ENCODE data around the gene KCNH6.

Gene KCNH6

DNA sequence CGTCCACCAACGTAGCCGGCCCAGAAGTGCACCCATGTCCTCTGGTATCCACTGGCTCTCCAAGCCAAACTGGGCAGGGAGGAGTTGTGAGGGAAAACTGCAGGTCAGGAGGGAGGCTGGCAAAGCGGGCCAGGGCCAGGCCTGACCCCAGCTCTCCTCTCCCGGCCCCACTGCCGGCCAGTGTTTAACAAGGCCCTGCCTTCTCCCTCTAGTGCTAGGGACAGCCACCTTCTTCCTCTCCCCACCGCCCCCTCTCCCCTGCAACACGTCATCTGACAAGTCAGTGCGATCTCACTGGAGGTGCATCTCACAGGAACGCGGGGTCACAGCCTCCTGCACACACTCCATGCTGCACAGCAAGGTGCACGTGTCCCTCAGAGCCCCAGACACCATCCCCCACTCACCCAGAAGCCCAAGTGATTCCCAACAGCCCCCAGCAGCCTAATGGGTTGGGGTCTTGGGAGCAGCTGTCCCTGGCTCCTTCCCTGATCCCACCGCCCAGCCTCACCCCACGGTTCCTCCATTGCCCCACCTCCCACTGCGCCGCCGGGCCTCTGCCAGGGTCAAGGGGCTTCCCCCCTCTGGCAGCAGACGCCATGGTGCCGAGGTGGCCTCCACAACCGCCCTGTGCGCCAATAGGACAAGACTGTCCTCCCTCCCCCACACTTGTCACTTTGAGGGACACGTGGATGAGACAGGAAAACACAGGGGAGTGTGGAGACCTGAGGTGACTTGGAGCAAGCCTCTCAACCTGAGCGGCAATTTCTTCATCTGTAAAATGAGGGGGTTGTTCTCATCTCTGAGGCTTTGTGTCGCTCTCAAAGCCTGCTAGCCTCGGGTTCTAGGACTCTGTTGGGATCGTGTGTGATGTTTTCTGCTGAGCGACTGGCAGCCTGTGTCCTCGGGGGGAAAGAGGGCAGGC is 47.4 kb upstream of the KCNH6 start:
- Histone ChIP-seq H3K79me2 (ENCODE audit: insufficient read depth, low read length) (no peaks in the 10 kb centered on the region), H3K9ac (ENCODE audit: low read depth, low read length, poor library complexity, severe bottlenecking) (peak overlapping the region; percentile 67), H3K36me3 (ENCODE audit: insufficient read depth, low read length) (no peaks in the 10 kb centered on the region), H3K9me2 (replicated peaks; ENCODE audit: low read depth, low read length) (no peaks in the 10 kb centered on the region), H3K4me3 (ENCODE audit: low read length, poor library complexity, severe bottlenecking) (peak overlapping the region; percentile 83), H3F3A (ENCODE audit: low read depth) (no peaks in the 10 kb centered on the region; the same call in 1 of the 2 replicates), H4K20me1 (ENCODE audit: insufficient read depth, low read length, poor library complexity, severe bottlenecking) (no peaks in the 10 kb centered on the region), H3K9me3 (ENCODE audit: insufficient read depth, low read depth, low read length) (no peaks in the 10 kb centered on the region), H3K4me2 (ENCODE audit: low read depth, low read length, poor library complexity, severe bottlenecking) (peak overlapping the region; percentile 81), H3K27me3 (ENCODE audit: insufficient read depth, low read length, poor library complexity, severe bottlenecking) (no peaks in the 10 kb centered on the region), H2AFZ (ENCODE audit: low read length) (peak overlapping the region; percentile 60; the same call in 1 of the 2 replicates), H3K4me1 (ENCODE audit: insufficient read depth, low read length, poor library complexity, severe bottlenecking) (peaks cover 17% of the 10 kb centered on the region)
- TF ChIP-seq EZH2phosphoT487 (IDR thresholded peaks at IDR 0.05; ENCODE audit: borderline replicate concordance) (no peak), CTCF (conservative IDR thresholded peaks at IDR 0.05; ENCODE audit: low read length) (no peak)

DNA sequence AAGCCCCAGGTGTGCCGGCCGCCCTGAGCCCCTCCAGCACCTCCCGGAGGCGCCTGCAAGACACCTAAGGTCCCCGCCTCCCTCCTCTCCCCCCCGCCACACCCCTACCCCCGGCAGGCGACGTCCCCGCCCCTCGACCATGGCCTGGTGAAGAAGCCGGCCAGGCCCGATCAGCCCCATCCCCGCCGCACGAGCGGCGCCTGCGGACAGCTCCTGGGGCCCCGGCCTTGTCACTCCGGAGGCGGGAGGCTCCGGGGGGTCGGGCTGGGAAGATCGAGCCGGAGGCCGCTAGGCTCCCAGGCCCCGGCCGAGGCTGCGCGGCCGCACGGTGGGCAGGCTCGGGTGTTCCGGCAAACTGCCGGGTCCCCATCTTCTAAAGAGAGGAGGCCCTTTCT is 46.7 kb upstream of the KCNH6 start:
- no peaks in the 10 kb centered on the region for H3K27me3 ChIP-seq (ENCODE audit: insufficient read depth, low read length, poor library complexity, severe bottlenecking)
- H3K79me2 ChIP-seq (ENCODE audit: insufficient read depth, low read length), result no peaks in the 10 kb centered on the region
- H4K20me1 ChIP-seq (ENCODE audit: insufficient read depth, low read length, poor library complexity, severe bottlenecking), result no peaks in the 10 kb centered on the region
- H3K9me3 ChIP-seq (ENCODE audit: insufficient read depth, low read depth, low read length), result no peaks in the 10 kb centered on the region
- peak overlapping the region; percentile 97 for H2AFZ ChIP-seq (ENCODE audit: low read length)
- peak overlapping the region; percentile 67 for H3K9ac ChIP-seq (ENCODE audit: low read depth, low read length, poor library complexity, severe bottlenecking)
- H3K4me2 ChIP-seq (ENCODE audit: low read depth, low read length, poor library complexity, severe bottlenecking), result peak overlapping the region; percentile 81
- no peak for TF ChIP-seq CTCF (conservative IDR thresholded peaks at IDR 0.05; ENCODE audit: low read length)
- no peak for TF ChIP-seq EZH2phosphoT487 (IDR thresholded peaks at IDR 0.05; ENCODE audit: borderline replicate concordance)
- no peaks in the 10 kb centered on the region for H3K36me3 ChIP-seq (ENCODE audit: insufficient read depth, low read length)
- peak overlapping the region; percentile 83 for H3K4me3 ChIP-seq (ENCODE audit: low read length, poor library complexity, severe bottlenecking)
- H3F3A ChIP-seq (ENCODE audit: low read depth), result no peaks in the 10 kb centered on the region; the same call in 1 of the 2 replicates
- H3K4me1 ChIP-seq (ENCODE audit: insufficient read depth, low read length, poor library complexity, severe bottlenecking), result peaks cover 17% of the 10 kb centered on the region
- H3K9me2 ChIP-seq (replicated peaks; ENCODE audit: low read depth, low read length), result no peaks in the 10 kb centered on the region

- Histone ChIP-seq H3K79me2 (ENCODE audit: insufficient read depth, low read length) (no peaks in the 10 kb centered on the region), H3K9me3 (ENCODE audit: insufficient read depth, low read depth, low read length) (no peaks in the 10 kb centered on the region), H4K20me1 (ENCODE audit: insufficient read depth, low read length, poor library complexity, severe bottlenecking) (no peaks in the 10 kb centered on the region), H3K4me1 (ENCODE audit: insufficient read depth, low read length, poor library complexity, severe bottlenecking) (peaks cover 17% of the 10 kb centered on the region), H3K9ac (ENCODE audit: low read depth, low read length, poor library complexity, severe bottlenecking) (peak within 1 kb of the TSS; percentile 67), H3K4me2 (ENCODE audit: low read depth, low read length, poor library complexity, severe bottlenecking) (peak within 1 kb of the TSS; percentile 81), H3F3A (ENCODE audit: low read depth) (no peaks in the 10 kb centered on the region; the same call in 1 of the 2 replicates), H3K27me3 (ENCODE audit: insufficient read depth, low read length, poor library complexity, severe bottlenecking) (no peaks in the 10 kb centered on the region), H3K9me2 (replicated peaks; ENCODE audit: low read depth, low read length) (no peaks in the 10 kb centered on the region), H2AFZ (ENCODE audit: low read length) (peak within 1 kb of the TSS; percentile 97), H3K36me3 (ENCODE audit: insufficient read depth, low read length) (no peaks in the 10 kb centered on the region), H3K4me3 (ENCODE audit: low read length, poor library complexity, severe bottlenecking) (peak within 1 kb of the TSS; percentile 83)
- TF ChIP-seq CTCF (conservative IDR thresholded peaks at IDR 0.05; ENCODE audit: low read length) (no peak), EZH2phosphoT487 (IDR thresholded peaks at IDR 0.05; ENCODE audit: borderline replicate concordance) (no peak)
These were observed 46.2 kb upstream of the KCNH6 start, which contains the start of gene ACE for GRCh38 chr17:63476854-63477479. ACE (plus strand) TSS chr17:63477061; CDS start chr17:63477095, 34 bp downstream.

All from Loucy (cell line).